ENCODE data around the gene EXOC6B.

DNA sequence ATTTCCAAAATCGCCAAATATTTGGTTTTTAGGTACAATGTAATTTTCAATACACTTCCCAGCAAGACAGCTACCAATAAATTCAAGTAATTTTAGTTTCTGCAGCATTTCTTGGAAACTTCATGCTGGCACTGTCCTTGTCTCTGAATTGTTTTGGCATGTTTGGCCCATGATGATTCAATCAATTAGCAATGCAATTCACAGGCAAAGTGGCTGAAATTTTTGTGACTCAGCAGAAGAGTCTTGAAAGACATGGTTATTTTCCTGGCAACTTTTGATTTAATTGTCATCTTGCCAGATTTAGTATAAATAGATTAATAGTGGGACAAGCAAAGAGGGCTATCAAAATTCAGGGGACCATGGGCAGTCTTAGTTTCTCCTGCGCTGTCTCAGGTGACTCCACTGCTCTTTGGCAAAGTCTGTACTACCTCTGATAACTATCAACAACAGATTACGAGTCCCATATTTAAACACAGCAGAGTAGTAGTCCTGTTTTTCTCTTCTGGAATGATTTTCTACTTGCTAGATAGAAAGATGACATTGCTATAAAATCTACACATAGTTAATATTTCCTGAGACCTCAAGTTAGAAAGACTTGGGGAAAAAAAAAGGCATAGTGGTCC, 589.3 kb downstream of the EXOC6B start:
- TF ChIP-seq POLR2A (IDR thresholded peaks at IDR 0.05), result no peak
- TF ChIP-seq, protein P1, sequence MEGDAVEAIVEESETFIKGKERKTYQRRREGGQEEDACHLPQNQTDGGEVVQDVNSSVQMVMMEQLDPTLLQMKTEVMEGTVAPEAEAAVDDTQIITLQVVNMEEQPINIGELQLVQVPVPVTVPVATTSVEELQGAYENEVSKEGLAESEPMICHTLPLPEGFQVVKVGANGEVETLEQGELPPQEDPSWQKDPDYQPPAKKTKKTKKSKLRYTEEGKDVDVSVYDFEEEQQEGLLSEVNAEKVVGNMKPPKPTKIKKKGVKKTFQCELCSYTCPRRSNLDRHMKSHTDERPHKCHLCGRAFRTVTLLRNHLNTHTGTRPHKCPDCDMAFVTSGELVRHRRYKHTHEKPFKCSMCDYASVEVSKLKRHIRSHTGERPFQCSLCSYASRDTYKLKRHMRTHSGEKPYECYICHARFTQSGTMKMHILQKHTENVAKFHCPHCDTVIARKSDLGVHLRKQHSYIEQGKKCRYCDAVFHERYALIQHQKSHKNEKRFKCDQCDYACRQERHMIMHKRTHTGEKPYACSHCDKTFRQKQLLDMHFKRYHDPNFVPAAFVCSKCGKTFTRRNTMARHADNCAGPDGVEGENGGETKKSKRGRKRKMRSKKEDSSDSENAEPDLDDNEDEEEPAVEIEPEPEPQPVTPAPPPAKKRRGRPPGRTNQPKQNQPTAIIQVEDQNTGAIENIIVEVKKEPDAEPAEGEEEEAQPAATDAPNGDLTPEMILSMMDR (IDR thresholded peaks at IDR 0.05), result no peak

Measured in body of pancreas (tissue), 4 donors.